Measurements from ENCODE around the gene NOTCH1. TPM values are rescaled to one million over a fixed set of nuclear protein-coding genes. Genes with fewer than 3 reads are reported as not detected.

Gene NOTCH1
- total and polyA plus RNA-seq, 8 donors = 1.4 to 338 (median 19.1) TPM

GRCh38 chr9:136525207-136525606 is 20.6 kb downstream of the NOTCH1 start:
- TF ChIP-seq POLR2AphosphoS5 (IDR thresholded peaks at IDR 0.05) (no peak), POLR2A (IDR thresholded peaks at IDR 0.05) (no peak), CTCF (IDR thresholded peaks at IDR 0.05) (no peak), EP300 (IDR thresholded peaks at IDR 0.05) (no peak)
- intact Hi-C loops (cut with DNase I; ENCODE audit: low total_unique reads) = no loop called here
- peaks cover 8 to 34% (median 30%) of the 10 kb centered on the region in 4 donors for H3K36me3 ChIP-seq
- no peaks in the 10 kb centered on the region for H3K9me3 ChIP-seq
- WGBS, 5 donors = 84 to 94% (median 93%) methylated on average over 11 to 21 of the region's 21 CpGs
- no peak for DNase-seq
- no peak overlapping the region for H3K4me3 ChIP-seq
- H3K4me1 ChIP-seq = peaks cover 44 to 95% (median 57%) of the 10 kb centered on the region in 4 donors
- H3K27ac ChIP-seq = peak overlapping the region in 2 of 5 donors; percentile 13 to 72
- H3K27me3 ChIP-seq = no peaks in the 10 kb centered on the region

GRCh38 chr9:136522314-136523237 is 23.3 kb downstream of the NOTCH1 start:
- Histone ChIP-seq H3K4me3 (no peak overlapping the region), H3K27ac (peak overlapping the region in 2 of 5 donors; percentile 20 to 49), H3K27me3 (no peaks in the 10 kb centered on the region), H3K36me3 (peaks cover 23 to 61% (median 55%) of the 10 kb centered on the region in 4 donors), H3K4me1 (peaks cover 21 to 79% (median 33%) of the 10 kb centered on the region in 4 donors), H3K9me3 (no peaks in the 10 kb centered on the region)
- DNase-seq = no peak
- WGBS, 5 donors = 81 to 93% (median 90%) methylated on average over 32 to 59 of the region's 59 CpGs
- TF ChIP-seq EP300 (IDR thresholded peaks at IDR 0.05) (no peak), CTCF (IDR thresholded peaks at IDR 0.05) (no peak), POLR2A (IDR thresholded peaks at IDR 0.05) (no peak), POLR2AphosphoS5 (IDR thresholded peaks at IDR 0.05) (no peak)
- intact Hi-C loops (cut with DNase I; ENCODE audit: low total_unique reads) = no loop called here

- WGBS, 5 donors = 56 to 82% (median 77%) methylated on average over 4 to 10 of the region's 10 CpGs
- Histone ChIP-seq H3K4me3 (no peak overlapping the region), H3K9me3 (no peaks in the 10 kb centered on the region), H3K4me1 (peaks cover 11 to 68% (median 23%) of the 10 kb centered on the region in 4 donors), H3K36me3 (peaks cover 34 to 71% (median 66%) of the 10 kb centered on the region in 4 donors), H3K27ac (peak overlapping the region in 3 of 5 donors; percentile 20 to 49 (median 46)), H3K27me3 (no peaks in the 10 kb centered on the region)
- intact Hi-C loops (cut with DNase I; ENCODE audit: low total_unique reads) = no loop called here
- peak; percentile 35 to 68 for DNase-seq
- TF ChIP-seq POLR2AphosphoS5 (IDR thresholded peaks at IDR 0.05) (no peak), CTCF (IDR thresholded peaks at IDR 0.05) (no peak), POLR2A (IDR thresholded peaks at IDR 0.05) (no peak), EP300 (IDR thresholded peaks at IDR 0.05) (no peak)
Observed at GRCh38 chr9:136521537-136521936, 24.3 kb downstream of the NOTCH1 start.

GRCh38 chr9:136520053-136520540 is 25.8 kb downstream of the NOTCH1 start:
- Histone ChIP-seq H3K4me3 (no peak overlapping the region), H3K4me1 (peaks cover 0 to 54% (median 10%) of the 10 kb centered on the region in 4 donors), H3K27me3 (no peaks in the 10 kb centered on the region), H3K27ac (peak overlapping the region in 1 of 5 donors; percentile 11), H3K36me3 (peaks cover 41 to 85% (median 80%) of the 10 kb centered on the region in 4 donors), H3K9me3 (no peaks in the 10 kb centered on the region)
- intact Hi-C loops (cut with DNase I; ENCODE audit: low total_unique reads) = no loop called here
- WGBS, 5 donors = 44 to 70% (median 48%) methylated on average over 20 of the region's 20 CpGs
- peak in 1 of 2 donors; percentile 87 for DNase-seq
- no peak for TF ChIP-seq CTCF (IDR thresholded peaks at IDR 0.05)
- TF ChIP-seq EP300 (IDR thresholded peaks at IDR 0.05) = no peak
- TF ChIP-seq POLR2AphosphoS5 (IDR thresholded peaks at IDR 0.05) = no peak
- TF ChIP-seq POLR2A (IDR thresholded peaks at IDR 0.05) = no peak
